ENCODE data around the gene PINLYP.

DNA sequence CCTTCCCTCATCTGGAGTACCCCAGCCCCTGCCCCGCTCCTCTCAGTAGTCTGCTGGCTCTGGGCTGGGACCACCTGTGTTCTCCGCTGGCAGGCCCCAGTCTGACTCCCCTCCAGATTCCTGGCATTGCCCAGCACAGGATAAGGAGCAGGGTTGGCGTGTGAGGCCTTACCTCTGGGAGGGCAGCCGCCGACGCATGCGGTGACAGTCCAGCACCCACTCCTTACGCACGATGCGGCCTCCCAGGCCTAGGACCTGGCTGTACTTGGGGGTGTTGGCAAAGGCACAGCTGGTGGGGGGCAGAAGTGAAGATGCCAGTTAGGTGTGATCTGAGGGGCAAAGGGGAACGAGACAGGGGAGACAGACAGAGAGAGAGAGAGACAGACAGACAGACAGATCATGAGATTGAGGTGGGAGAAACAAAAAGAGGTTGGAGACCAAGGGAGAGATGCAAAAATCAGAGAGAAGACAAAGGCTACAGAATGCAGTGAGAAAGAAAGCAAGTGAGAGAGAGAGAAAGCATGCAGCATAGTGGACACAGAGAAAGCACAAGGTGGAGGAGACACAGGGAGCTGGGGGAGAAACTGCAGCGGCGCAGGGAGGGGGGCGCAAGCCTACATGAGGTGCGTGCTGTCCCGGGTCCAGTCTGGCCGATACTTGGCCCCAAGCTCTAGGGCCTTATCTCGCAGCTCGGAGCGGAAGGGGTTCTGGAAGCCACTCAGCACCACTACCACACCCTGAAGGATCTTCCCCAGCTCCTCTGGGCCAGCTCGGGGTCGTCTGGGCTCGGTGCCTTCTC is 24.0 kb upstream of the PINLYP start:
- TF ChIP-seq CTCF (IDR thresholded peaks at IDR 0.05) (no peak), IRF1 (CRISPR knock-in tag; IDR thresholded peaks at IDR 0.05) (no peak), NR2C2 (CRISPR knock-in tag; IDR thresholded peaks at IDR 0.05) (no peak), ZNF232 (CRISPR knock-in tag; IDR thresholded peaks at IDR 0.05) (no peak), FOXK1 (CRISPR knock-in tag; IDR thresholded peaks at IDR 0.05) (no peak), GABPB1 (CRISPR knock-in tag; IDR thresholded peaks at IDR 0.05) (no peak), MLX (CRISPR knock-in tag; IDR thresholded peaks at IDR 0.05) (no peak), MAX (CRISPR knock-in tag; IDR thresholded peaks at IDR 0.05) (no peak), JUN (CRISPR knock-in tag; IDR thresholded peaks at IDR 0.05) (no peak), SP1 (CRISPR knock-in tag; conservative IDR thresholded peaks at IDR 0.05) (no peak), NR3C1 (CRISPR knock-in tag; conservative IDR thresholded peaks at IDR 0.05; ENCODE audit: low read depth) (no peak)
- TF ChIP-seq, protein P1, sequence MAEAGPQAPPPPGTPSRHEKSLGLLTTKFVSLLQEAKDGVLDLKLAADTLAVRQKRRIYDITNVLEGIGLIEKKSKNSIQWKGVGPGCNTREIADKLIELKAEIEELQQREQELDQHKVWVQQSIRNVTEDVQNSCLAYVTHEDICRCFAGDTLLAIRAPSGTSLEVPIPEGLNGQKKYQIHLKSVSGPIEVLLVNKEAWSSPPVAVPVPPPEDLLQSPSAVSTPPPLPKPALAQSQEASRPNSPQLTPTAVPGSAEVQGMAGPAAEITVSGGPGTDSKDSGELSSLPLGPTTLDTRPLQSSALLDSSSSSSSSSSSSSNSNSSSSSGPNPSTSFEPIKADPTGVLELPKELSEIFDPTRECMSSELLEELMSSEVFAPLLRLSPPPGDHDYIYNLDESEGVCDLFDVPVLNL (CRISPR knock-in tag; IDR thresholded peaks at IDR 0.05; ENCODE audit: borderline replicate concordance, low read depth): no peak
- TF ChIP-seq, protein P2, sequence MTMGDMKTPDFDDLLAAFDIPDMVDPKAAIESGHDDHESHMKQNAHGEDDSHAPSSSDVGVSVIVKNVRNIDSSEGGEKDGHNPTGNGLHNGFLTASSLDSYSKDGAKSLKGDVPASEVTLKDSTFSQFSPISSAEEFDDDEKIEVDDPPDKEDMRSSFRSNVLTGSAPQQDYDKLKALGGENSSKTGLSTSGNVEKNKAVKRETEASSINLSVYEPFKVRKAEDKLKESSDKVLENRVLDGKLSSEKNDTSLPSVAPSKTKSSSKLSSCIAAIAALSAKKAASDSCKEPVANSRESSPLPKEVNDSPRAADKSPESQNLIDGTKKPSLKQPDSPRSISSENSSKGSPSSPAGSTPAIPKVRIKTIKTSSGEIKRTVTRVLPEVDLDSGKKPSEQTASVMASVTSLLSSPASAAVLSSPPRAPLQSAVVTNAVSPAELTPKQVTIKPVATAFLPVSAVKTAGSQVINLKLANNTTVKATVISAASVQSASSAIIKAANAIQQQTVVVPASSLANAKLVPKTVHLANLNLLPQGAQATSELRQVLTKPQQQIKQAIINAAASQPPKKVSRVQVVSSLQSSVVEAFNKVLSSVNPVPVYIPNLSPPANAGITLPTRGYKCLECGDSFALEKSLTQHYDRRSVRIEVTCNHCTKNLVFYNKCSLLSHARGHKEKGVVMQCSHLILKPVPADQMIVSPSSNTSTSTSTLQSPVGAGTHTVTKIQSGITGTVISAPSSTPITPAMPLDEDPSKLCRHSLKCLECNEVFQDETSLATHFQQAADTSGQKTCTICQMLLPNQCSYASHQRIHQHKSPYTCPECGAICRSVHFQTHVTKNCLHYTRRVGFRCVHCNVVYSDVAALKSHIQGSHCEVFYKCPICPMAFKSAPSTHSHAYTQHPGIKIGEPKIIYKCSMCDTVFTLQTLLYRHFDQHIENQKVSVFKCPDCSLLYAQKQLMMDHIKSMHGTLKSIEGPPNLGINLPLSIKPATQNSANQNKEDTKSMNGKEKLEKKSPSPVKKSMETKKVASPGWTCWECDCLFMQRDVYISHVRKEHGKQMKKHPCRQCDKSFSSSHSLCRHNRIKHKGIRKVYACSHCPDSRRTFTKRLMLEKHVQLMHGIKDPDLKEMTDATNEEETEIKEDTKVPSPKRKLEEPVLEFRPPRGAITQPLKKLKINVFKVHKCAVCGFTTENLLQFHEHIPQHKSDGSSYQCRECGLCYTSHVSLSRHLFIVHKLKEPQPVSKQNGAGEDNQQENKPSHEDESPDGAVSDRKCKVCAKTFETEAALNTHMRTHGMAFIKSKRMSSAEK (CRISPR knock-in tag; IDR thresholded peaks at IDR 0.05; ENCODE audit: borderline replicate concordance): no peak
- TF ChIP-seq, protein P3, sequence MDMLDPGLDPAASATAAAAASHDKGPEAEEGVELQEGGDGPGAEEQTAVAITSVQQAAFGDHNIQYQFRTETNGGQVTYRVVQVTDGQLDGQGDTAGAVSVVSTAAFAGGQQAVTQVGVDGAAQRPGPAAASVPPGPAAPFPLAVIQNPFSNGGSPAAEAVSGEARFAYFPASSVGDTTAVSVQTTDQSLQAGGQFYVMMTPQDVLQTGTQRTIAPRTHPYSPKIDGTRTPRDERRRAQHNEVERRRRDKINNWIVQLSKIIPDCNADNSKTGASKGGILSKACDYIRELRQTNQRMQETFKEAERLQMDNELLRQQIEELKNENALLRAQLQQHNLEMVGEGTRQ (CRISPR knock-in tag; IDR thresholded peaks at IDR 0.05): no peak

All from WTC11 (cell line).